ENCODE data around the gene WDR33.
"Not testable (repeated sequence)": the region's sequence is repeated elsewhere in the genome, so short reads cannot be mapped to it uniquely, and the experiment has no call there.

The WDR33 gene

DNA sequence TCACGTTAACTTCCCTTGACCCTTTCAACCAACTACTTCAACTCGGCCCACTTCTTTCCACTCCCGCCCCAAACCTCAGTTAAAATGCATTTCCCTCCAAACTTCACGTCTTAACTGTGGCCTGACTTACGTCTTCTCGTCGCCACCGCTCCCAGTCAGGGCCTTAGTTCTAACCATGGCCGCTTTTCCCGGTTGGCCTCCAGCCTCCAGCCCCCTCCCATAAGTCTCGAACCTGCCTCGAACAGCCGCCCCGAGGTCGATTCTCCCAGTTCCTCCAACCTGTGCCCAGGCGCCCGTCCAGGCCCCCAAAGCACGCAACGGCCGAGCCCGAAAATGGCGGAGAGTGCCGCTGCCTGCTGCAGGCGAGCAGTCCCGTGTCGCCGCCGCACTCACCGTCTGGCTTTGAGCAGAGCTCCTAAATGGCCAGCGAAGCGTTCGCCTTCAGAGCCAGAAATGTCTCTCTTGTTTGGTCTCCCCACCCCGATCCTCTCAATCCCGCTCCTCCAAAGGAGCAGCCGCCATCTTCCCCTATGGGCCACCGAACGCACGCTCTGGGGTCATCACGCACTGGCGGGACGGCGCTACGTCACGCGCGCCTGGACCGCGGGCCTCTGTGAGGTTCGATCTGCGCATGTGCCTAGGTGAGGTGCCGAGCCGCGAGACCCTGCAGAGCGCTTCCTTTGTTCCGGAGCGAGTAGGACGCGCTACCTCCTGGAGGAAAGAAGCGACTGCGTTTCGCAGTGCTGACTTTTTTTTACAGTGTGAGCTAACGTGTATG lies at the start of gene WDR33:
Gene WDR33 (minus strand): TSS at position 553 of the 778 bp plus-strand sequence. CDS start 40,190 bp downstream, outside the sequence.
- peak; percentile 93 for DNase-seq

DNA sequence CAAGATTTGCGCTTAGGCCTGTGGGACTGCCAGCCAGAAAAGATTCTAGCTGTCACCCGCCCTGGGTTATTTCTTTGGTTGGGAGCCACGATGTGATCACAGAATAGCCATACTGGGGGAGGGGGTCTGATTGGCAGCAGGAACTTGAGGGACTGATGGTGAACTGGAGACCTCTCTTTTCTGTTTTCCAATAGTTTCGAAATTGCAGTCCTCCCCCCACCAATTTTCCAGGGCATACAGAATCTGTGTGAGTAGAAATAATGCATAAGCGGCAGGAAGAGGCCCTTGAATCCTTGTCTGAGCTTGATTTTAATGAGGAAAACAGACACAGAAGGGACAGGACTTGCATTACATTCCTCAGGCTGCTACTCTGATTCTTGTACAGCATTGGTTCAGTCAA lies 49.2 kb upstream of the WDR33 start:
- DNase-seq: no peak

DNA sequence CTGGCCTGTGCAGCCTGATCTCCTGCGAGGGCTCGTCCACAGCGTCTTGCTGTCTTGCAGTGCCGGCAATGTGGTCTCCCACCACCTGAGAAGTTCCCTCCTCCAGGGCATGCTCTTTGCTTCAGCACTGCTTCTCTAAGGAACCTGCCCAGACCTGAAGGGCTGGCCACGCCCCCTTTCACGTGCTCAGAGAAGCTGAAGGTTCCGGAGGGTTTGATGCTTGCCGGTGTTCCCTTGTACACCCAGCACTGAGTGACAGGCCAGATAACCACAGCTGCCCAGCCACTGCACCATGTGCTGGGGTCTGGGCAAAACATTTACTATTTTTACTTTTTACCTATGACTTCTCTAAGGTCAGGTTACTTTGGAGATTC lies 48.7 kb upstream of the WDR33 start:
- DNase-seq: peak; percentile 72

DNA sequence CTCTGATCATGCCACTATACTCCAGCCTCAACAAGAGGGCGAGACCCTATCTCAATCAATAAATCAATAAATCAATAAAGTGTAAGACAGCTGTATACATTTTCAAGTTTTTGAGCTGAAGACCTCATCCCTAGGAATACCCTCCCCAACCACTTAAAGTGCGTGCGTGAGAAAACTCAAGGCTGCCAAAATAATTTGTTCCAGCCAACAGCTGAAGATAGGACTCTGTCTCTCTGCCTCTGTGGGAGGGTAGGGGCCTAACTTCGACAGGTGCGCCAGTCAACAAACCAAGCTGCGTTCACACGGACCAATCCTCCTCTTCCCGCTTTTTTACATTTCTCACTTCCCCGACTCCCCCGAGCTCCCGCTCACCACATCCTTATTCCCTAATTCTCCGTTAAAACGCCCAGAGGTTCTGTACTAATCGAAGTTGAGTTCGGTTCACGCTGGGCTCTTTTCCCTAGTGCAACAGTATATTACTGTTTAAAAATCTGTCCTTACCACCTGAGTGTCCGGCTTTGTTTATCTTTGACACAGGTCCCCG lies 46.4 kb upstream of the WDR33 start:
- no peak for DNase-seq

GRCh38 chr2:127853671-127854070 lies 42.7 kb upstream of the WDR33 start:
- DNase-seq: no peak

GRCh38 chr2:127852388-127852787 lies 41.4 kb upstream of the WDR33 start:
- no peak for DNase-seq

DNA sequence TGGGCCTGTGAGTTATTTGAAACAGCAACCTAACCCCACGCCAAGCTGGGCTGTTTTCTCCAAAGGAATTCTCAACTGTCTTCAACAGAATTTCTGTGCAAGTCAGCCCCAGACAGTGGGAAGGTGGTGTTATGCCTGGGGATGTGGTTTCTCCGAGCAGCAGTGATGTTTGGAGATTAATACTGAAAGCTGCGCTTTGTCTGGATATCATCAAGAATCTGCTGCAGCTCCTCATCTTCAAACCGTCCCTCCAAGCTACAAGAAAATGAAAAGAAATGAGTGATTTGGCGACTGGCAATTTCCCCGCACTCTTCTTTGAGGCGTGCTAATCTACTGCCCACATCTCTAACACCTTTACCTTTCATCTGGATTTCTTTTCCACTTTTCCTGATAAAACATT lies 37.0 kb upstream of the WDR33 start:
- no peak for DNase-seq

DNA sequence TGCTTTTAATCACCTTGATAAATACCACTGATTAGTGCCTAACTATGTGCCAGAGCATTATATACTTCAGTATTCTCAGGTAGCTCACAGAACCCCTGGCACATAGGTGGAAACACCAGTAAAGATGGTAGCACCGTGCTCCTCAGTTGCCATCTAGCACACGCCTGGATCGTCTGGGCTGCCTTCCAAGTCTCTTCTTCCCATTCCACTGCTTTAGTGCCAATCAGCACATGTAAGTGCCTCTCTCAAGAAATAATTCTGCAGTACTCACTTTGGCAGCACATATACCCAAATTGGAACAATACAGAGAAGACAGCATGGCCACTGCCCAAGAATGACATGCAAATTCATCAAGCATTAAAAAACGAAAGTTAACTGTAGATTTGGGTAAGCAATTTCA lies 34.0 kb upstream of the WDR33 start:
- no peak for DNase-seq

GRCh38 chr2:127843677-127844076 lies 32.7 kb upstream of the WDR33 start:
- no peak for DNase-seq

GRCh38 chr2:127841466-127842178 lies 30.7 kb upstream of the WDR33 start:
- no peak for DNase-seq

GRCh38 chr2:127840893-127841292 lies 29.9 kb upstream of the WDR33 start:
- no peak for DNase-seq

GRCh38 chr2:127834951-127835350 lies 24.0 kb upstream of the WDR33 start:
- DNase-seq: no peak

- DNase-seq: peak; percentile 39
Measured at GRCh38 chr2:127829845-127830246, 18.9 kb upstream of the WDR33 start.

GRCh38 chr2:127826708-127827107 lies 15.7 kb upstream of the WDR33 start:
- not testable (repeated sequence) for DNase-seq

DNA sequence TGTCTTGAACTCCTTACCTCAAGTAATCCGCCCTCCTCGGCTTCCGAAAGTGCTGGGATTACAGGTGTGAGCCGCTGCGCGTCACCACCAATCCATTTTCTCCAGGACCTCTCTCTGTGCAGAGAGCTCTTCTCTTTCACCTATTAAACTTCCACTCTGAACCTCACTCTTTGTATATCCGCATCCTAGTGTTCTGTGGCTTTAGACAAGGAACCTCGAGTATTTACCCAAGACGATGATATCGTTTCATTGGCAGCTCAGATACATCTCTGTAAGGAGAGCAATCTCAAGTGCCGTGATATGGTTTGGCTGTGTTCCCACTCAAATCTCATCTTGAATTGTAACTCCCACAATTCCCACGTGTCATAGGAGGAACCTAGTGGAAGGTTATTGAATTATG lies 15.1 kb upstream of the WDR33 start:
- DNase-seq: no peak

DNA sequence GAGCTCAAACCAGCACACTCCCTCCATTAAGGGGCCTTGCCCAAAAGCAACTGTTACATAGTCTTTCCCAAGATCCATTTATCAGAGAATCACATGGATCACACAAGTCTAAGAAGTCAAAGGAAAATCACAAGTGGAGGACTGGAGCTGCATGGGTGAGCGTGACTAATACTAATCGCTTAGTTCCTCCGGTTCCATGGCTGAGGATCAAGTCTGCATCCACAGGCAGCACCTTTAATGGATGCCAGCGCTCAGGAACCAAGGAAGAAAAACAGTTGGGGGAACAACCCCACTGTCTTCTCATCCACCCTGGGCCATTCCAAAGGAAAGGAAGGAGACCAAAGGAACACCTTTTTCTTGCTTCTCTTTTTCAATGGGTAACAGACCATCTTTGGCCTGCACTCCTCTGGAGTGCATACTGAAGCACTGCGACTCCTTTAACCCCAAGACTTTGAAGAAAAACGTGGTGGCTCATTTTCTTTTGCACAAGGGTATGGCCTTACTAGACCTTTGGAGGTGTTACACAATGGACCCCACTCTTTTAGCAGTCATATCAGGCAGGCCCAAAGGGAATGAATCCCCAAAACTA lies 9.2 kb upstream of the WDR33 start:
- DNase-seq: no peak

DNA sequence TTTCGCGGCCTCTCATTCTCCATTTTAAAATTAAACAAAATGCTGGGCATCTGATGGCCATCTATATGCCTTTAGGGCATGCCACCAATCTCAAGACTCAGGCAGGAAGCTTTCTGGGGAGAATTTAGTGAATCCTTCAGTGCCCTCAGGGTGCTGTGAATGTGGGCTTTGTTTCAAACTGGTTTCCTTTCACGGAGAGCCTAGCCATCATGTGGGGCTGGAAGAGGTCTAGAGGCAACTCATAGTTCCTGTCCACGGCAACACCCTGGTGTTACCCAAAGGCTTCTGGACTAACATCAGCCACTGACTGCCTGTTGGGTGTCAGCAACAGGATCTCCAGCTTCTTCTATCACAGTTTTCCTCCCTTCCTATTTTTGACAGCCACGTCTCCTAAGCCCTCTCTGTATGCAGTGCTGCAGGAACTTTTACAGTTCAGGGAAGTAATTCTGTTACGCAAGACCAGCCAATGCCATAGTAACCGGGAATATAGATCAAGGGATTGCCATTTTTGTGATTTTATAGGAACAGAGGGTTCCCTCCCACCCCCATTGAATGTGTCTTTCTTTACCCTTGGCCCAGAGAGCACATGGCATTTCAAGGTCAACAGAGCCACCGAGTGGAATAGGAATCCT lies 7.9 kb upstream of the WDR33 start:
- DNase-seq: no peak

GRCh38 chr2:127818241-127818640 lies 7.3 kb upstream of the WDR33 start:
- DNase-seq: no peak

DNA sequence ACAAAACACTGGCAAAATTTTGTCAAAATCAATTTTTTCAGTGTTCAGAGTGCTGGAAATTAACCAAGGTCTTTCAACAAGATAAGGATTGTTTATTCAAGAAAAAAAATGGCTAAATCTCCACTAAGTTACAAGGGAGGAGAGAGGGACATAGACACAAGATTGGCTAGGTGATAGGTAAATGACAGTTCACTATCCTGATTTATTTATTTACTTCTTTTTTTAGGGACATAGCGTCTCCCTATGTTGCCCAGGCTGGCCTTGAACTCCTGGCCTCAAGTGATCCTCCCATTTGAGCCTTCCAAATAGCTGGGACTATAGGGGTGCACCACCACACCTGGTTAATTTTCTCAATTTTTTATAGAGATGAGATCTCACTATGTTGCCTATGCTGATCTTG lies 3.7 kb upstream of the WDR33 start:
- DNase-seq: no peak

GRCh38 chr2:127812441-127812840 lies 1.5 kb upstream of the WDR33 start:
- DNase-seq: not testable (repeated sequence)

GRCh38 chr2:127811397-127812321 lies 688 bp upstream of the WDR33 start:
- DNase-seq: no peak

GRCh38 chr2:127810156-127810618 lies 784 bp downstream of the WDR33 start:
- DNase-seq: no peak
